Large intestine (tissue), 3 donors: Measurements from ENCODE around the gene RPL11. TPM values are rescaled to one million over a fixed set of nuclear protein-coding genes. Genes with fewer than 3 reads are reported as not detected.

Source experiments
- DNase-seq, 2 donors: peaks; one replicate each; pipeline versions ENCODE4 v3.0.0 to v3.0.0-alpha.2; 2013
- H3K27ac ChIP-seq: one replicate; pipeline ENCODE4 v1.5.1; 2013; ENCODE audit warnings: low read length
- H3K27me3 ChIP-seq: 2 replicates; pipeline ENCODE4 v1.6.1; 2013; ENCODE audit warnings: low read length; ENCODE audit not compliant: control insufficient read depth, insufficient read depth
- H3K36me3 ChIP-seq: 2 replicates; pipeline ENCODE4 v1.6.1; 2013; ENCODE audit warnings: low read length; ENCODE audit not compliant: control insufficient read depth, insufficient read depth
- H3K4me1 ChIP-seq: one replicate; pipeline ENCODE4 v1.6.1; 2013; ENCODE audit warnings: low read length; ENCODE audit not compliant: control insufficient read depth, insufficient read depth
- H3K4me3 ChIP-seq: one replicate; pipeline ENCODE4 v1.5.1; 2013; ENCODE audit warnings: low read length
- H3K9me3 ChIP-seq: one replicate; pipeline ENCODE4 v1.6.1; 2013; ENCODE audit warnings: mild to moderate bottlenecking, low read depth, low read length, moderate library complexity; ENCODE audit not compliant: control insufficient read depth
- WGBS: methylation state at CpG from one replicate; pipeline ENCODE4 v1.1.5; 2013; ENCODE audit warnings: low lambda C conversion rate; ENCODE audit not compliant: insufficient coverage; 5-methylcytosine and 5-hydroxymethylcytosine counted together
- polyA plus RNA-seq: library from polyadenylated mRNA; unstranded; fragments of 120-200 nt; gene quantifications from one replicate; pipeline ENCODE4 v1.2.1, GENCODE V29; 2013

The RPL11 gene
- polyA plus RNA-seq, 1 donor: 3,237 TPM

DNA sequence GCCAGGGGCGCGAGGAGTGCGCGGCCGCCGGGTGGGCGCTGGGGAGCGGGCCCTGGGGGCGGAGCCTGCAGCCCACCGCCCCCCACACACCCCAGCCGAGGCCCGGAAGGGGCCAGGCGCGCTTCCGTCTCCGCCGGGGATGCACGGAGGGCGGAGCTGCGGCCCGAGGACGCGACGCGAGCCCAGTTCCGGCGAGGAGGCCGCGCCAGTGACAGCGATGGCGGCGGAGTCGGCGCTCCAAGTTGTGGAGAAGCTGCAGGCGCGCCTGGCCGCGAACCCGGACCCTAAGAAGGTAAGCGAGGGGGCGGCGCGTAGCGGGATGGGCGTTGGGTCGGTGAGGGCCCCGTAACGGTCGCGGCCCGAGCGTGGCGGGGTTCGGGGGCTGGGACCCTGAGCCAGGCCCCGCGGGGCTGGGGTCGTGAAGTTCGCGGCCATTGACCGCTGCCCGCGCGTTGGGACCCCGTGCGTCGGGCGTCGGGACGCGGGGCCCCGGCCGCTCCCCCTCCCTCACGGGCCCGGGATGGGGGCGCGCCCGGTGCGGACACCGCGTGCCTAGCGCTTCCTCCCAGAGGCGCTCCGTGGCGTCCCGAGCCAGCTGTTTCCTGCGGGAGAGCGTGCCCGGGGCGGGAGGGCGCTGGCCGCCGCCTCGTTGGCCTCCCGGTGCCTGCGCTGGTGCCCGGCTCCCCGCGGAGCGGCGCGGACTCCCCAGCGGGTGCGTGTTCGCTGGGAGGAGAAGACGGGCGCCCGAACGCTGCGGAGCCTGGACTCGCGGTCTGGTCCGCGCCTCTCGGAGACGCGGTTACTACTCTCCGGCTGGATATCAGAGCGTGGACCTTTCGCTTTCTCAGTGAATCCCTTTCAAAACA is 51.9 kb downstream of the RPL11 start, which contains the start of gene ELOA:
ELOA (plus strand) TSS at position 185 of the 866 bp plus-strand sequence; CDS start at position 218, 33 bp downstream.
- Histone ChIP-seq H3K9me3 (no peaks in the 10 kb centered on the region), H3K4me3 (peak within 1 kb of the TSS; percentile 68), H3K4me1 (peaks cover 12% of the 10 kb centered on the region), H3K36me3 (peaks cover 3% of the 10 kb centered on the region), H3K27me3 (no peaks in the 10 kb centered on the region), H3K27ac (peak within 1 kb of the TSS; percentile 84)
- peak; percentile 67 to 85 for DNase-seq
- no CpG with 5 or more reads among the region's 119 CpGs for WGBS

DNA sequence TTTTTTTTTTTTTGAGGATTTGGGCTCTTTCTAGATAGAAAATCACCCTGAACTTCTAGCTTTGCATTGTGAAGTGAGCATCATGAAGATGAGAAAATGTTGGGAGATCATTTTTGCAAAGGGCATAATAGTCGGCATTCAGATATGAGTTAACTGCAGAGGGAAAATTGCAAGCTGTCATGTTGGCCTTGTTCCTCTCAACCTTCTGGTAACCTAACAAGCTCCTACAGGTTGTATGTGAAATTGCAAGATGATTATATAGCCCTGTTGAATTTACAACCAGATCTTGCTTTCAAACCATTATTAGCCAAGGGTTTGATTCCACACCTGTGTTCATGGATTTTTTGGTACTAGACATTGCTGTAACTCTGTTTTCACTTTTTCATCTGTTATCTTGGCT is 53.9 kb downstream of the RPL11 start:
- peaks cover 3% of the 10 kb centered on the region for H3K36me3 ChIP-seq
- H3K4me3 ChIP-seq: peak overlapping the region; percentile 68
- H3K27me3 ChIP-seq: no peaks in the 10 kb centered on the region
- H3K27ac ChIP-seq: no peak overlapping the region
- DNase-seq: peak in 1 of 2 donors; percentile 43
- no peaks in the 10 kb centered on the region for H3K9me3 ChIP-seq
- WGBS: no CpG with 5 or more reads among the region's 1 CpG
- H3K4me1 ChIP-seq: peaks cover 12% of the 10 kb centered on the region

Other genes starting within 250 kb of the RPL11 start
- 14.0 TPM for gene ASAP3, start 207.6 kb upstream of the RPL11 start, polyA plus RNA-seq
- gene E2F2, start 160.6 kb upstream of the RPL11 start, polyA plus RNA-seq: 2.8 TPM
- 120 TPM for gene ID3, start 132.3 kb upstream of the RPL11 start, polyA plus RNA-seq
- 26.3 TPM for gene ELOA, start 51.7 kb downstream of the RPL11 start, polyA plus RNA-seq
- 61.8 TPM for gene PITHD1, start 86.6 kb downstream of the RPL11 start, polyA plus RNA-seq
- gene LYPLA2, start 99.3 kb downstream of the RPL11 start, polyA plus RNA-seq: 75.7 TPM
- 118 TPM for gene GALE, start 108.9 kb downstream of the RPL11 start, polyA plus RNA-seq
- gene HMGCL, start 133.6 kb downstream of the RPL11 start, polyA plus RNA-seq: 66.3 TPM
- 68.2 TPM for gene FUCA1, start 176.5 kb downstream of the RPL11 start, polyA plus RNA-seq
- gene CNR2, start 221.6 kb downstream of the RPL11 start, polyA plus RNA-seq: 0.06 TPM